MCF 10A (cell line): ENCODE measurements around the gene IL10. TPM values are rescaled to one million over a fixed set of nuclear protein-coding genes. Genes with fewer than 3 reads are reported as not detected.

Experiments used
- BruUV-seq: library from RNA; stranded (reverse); fragments of 400-500 nt; replicated peaks from 2 replicates; lab custom pipeline; 2021; lab: Mats Ljungman, UMichigan
- CTCF ChIA-PET: fragments of 300-600 bp; sonication (Branson Sonifier 250); formaldehyde crosslinking; extraction: SDS; loops from one replicate; lab custom pipeline; 2021; ENCODE audit warnings: antibody characterized with exemption, inconsistent platforms; lab: Yijun Ruan, JAX
- POLR2A ChIA-PET: fragments of 300-600, 350-650 bp; sonication (Branson Sonifier 250); formaldehyde crosslinking; extraction: SDS; loops from one replicate; lab custom pipeline; 2020; ENCODE audit warnings: antibody characterized with exemption, inconsistent platforms; lab: Yijun Ruan, JAX
- DNase-seq: peaks from one replicate; pipeline ENCODE4 v3.0.0-alpha.2; 2018; ENCODE audit not compliant: unreplicated experiment
- H3K27ac Mint-ChIP-seq: one replicate; pipeline ENCODE4 v1.8.0; 2022; ENCODE audit warnings: mild to moderate bottlenecking, low read depth, mixed read lengths; ENCODE audit not compliant: unreplicated experiment
- H3K27me3 Mint-ChIP-seq: one replicate; pipeline ENCODE4 v1.8.0; 2022; ENCODE audit warnings: mixed read lengths; ENCODE audit not compliant: insufficient read depth, unreplicated experiment
- H3K36me3 Mint-ChIP-seq: one replicate; pipeline ENCODE4 v1.8.0; 2022; ENCODE audit warnings: mild to moderate bottlenecking, moderate library complexity, mixed read lengths; ENCODE audit not compliant: insufficient read depth, unreplicated experiment
- H3K4me1 Mint-ChIP-seq: one replicate; pipeline ENCODE4 v1.8.0; 2022; ENCODE audit warnings: mixed read lengths; ENCODE audit not compliant: insufficient read depth, unreplicated experiment
- H3K4me3 Mint-ChIP-seq: one replicate; pipeline ENCODE4 v1.8.0; 2022; ENCODE audit warnings: mild to moderate bottlenecking, moderate library complexity, mixed read lengths; ENCODE audit not compliant: unreplicated experiment
- H3K9me3 Mint-ChIP-seq: one replicate; pipeline ENCODE4 v1.8.0; 2022; ENCODE audit warnings: mixed read lengths; ENCODE audit not compliant: unreplicated experiment
- intact Hi-C: fragments of 100-400 bp; cut with micrococcal nuclease; formaldehyde crosslinking; loops from 2 replicates; pipeline ENCODE4 v1.14.1; 2022
- total RNA-seq: library from RNA; stranded (reverse); gene quantifications from 2 replicates; pipeline ENCODE4 v1.2.3, GENCODE V29; 2022
- TF ChIP-seq, protein P1 (sequence below): fragments of 200-600 bp; IDR thresholded peaks from one replicate; pipeline ENCODE4 v1.8.0; 2022; ENCODE audit warnings: antibody characterized with exemption, mild to moderate bottlenecking; ENCODE audit not compliant: unreplicated experiment

The IL10 gene
- total RNA-seq, 1 experiment from 2014 or later = not detected

DNA sequence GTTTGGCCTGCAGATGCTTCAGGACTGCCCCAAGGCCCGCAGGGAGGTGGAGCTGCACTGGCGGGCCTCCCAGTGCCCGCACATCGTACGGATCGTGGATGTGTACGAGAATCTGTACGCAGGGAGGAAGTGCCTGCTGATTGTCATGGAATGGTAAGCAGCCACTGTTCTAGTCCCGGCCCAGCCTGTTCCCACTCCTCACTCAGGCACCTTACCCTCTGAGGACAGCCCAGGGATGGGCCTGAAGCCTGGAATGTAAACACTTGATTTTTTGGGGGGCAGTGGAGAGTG, 43.7 kb downstream of the IL10 start:
- H3K27ac Mint-ChIP-seq = peak overlapping the region; percentile 24
- peaks cover 44% of the 10 kb centered on the region for H3K36me3 Mint-ChIP-seq
- ChIA-PET POLR2A (interaction anchor here (0.8 to 1.3 kb wide), 2 partner anchors 19 to 98 kb away, joined by 3 read pairs; no protein-coding TSS in a partner anchor), CTCF (interaction anchor here (0.6 to 7.0 kb wide), 8 partner anchors 15 to 251 kb away, joined by 3 to 158 read pairs (median 9); partner anchors contain the start of gene DYRK3)
- TF ChIP-seq, protein P1, sequence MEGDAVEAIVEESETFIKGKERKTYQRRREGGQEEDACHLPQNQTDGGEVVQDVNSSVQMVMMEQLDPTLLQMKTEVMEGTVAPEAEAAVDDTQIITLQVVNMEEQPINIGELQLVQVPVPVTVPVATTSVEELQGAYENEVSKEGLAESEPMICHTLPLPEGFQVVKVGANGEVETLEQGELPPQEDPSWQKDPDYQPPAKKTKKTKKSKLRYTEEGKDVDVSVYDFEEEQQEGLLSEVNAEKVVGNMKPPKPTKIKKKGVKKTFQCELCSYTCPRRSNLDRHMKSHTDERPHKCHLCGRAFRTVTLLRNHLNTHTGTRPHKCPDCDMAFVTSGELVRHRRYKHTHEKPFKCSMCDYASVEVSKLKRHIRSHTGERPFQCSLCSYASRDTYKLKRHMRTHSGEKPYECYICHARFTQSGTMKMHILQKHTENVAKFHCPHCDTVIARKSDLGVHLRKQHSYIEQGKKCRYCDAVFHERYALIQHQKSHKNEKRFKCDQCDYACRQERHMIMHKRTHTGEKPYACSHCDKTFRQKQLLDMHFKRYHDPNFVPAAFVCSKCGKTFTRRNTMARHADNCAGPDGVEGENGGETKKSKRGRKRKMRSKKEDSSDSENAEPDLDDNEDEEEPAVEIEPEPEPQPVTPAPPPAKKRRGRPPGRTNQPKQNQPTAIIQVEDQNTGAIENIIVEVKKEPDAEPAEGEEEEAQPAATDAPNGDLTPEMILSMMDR = no peak
- H3K27me3 Mint-ChIP-seq = no peaks in the 10 kb centered on the region
- BruUV-seq = no TSS peak
- H3K9me3 Mint-ChIP-seq = no peaks in the 10 kb centered on the region
- peaks cover 32% of the 10 kb centered on the region for H3K4me1 Mint-ChIP-seq
- no peak overlapping the region for H3K4me3 Mint-ChIP-seq
- intact Hi-C loops = no loop called here
- no peak for DNase-seq

DNA sequence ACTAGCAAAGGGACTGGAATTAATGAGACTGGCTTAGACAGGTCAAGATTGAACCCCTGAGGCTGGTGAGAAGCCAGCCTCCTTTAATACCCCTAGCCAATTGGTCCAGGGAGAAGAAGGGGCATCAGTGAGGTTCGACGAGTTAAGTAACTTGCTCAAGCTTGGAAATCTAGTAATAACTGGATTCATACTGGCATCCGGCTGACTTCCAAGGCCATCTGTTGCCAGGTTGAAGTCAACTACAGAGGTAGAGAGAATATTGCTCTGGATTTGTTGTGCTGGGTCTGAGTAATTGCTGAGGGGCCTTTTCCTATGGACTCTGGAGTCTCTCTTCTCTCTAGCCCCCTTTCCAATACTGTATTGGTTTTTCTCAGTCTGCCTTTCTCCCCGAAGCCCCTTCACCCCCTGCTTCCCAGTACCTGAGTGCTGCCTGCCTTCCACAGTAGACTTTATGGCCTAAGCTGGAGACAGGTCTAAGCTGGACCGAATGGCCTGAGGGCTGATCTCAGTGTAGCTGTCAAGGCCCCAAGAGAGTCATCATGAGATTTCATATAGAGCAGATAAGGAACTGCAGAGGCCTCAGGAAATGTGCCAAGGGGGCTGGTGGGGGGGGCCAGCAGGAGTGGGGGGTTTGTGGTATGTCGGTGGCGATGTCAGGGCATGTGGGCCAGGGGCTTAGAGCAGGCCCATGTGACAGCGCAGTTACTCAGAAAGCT, 44.2 kb downstream of the IL10 start:
- Mint-ChIP-seq H3K9me3 (no peaks in the 10 kb centered on the region), H3K27ac (peak overlapping the region; percentile 24), H3K4me3 (no peak overlapping the region), H3K4me1 (peaks cover 37% of the 10 kb centered on the region), H3K36me3 (peaks cover 39% of the 10 kb centered on the region), H3K27me3 (no peaks in the 10 kb centered on the region)
- DNase-seq = no peak
- intact Hi-C loops = loop anchor here (2.0 kb wide), 1 partner anchor 41 kb away; no protein-coding TSS in a partner anchor
- no TSS peak for BruUV-seq
- ChIA-PET POLR2A (interaction anchor here (0.6 to 1.3 kb wide), 2 partner anchors 18 to 92 kb away, joined by 3 read pairs; no protein-coding TSS in a partner anchor), CTCF (interaction anchor here (0.6 to 7.0 kb wide), 16 partner anchors 7 to 253 kb away, joined by 3 to 158 read pairs (median 25); partner anchors contain the start of gene DYRK3)
- TF ChIP-seq, protein P1 = no peak

DNA sequence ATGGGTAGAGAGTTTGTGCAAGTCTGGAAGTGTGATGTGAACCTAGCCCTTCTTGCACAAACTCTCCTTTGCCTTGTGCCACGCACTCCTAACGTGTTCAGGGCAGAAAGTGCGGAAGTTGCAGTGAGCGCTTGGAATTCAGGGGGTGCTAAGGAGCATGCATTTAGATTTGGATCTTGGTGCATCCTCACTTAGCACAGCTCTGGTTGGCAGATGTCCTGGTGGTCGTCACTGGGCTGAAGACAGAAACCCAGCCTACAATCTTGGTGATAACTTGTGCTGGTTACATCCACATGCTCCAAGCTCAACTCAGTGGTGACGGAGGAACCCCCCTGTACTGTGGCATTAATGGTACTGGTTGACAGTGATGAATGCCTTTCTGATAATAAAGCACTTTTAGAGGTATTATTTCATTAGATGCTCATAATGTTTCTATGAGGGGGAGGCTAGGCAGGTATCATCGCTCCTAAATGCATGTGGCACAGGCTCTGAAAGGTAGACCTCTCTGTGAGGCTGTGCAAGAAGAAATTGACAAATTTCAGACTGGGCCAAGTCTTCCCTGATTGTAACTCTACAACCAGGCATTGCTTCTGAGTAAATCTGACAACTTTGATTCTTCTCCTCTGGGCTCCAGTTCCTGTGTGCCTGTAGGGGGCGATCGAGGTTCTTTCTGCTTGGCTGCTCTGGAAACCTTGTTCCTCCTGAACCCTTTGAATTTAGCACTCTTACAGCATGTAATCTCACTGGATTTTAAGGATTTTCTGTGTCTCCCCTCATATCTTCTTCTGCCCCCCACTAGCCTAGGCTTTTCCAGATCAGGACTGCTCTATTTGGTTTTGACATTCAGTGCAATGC, 47.0 kb downstream of the IL10 start:
- POLR2A ChIA-PET = interaction anchor here (0.6 to 8.2 kb wide), 12 partner anchors 9 to 184 kb away, joined by 3 to 54 read pairs (median 4); no protein-coding TSS in a partner anchor
- CTCF ChIA-PET = interaction anchor here (0.5 to 7.0 kb wide), 80 partner anchors 10 to 1446 kb away, joined by 3 to 158 read pairs (median 5); partner anchors contain the start of genes DYRK3, FCMR, IL10 and IL19
- H3K4me1 Mint-ChIP-seq = peaks cover 57% of the 10 kb centered on the region
- no TSS peak for BruUV-seq
- H3K9me3 Mint-ChIP-seq = no peaks in the 10 kb centered on the region
- H3K36me3 Mint-ChIP-seq = peaks cover 11% of the 10 kb centered on the region
- TF ChIP-seq, protein P1 = peak; percentile 54
- peak; percentile 78 for DNase-seq
- intact Hi-C loops = loop anchor here (2.0 kb wide), 1 partner anchor 91 kb away; the partner anchor contains the start of gene DYRK3
- H3K4me3 Mint-ChIP-seq = no peak overlapping the region
- no peaks in the 10 kb centered on the region for H3K27me3 Mint-ChIP-seq
- H3K27ac Mint-ChIP-seq = no peak overlapping the region
